Mesenteric fat pad (tissue), 1 donor: ENCODE data around the gene TTC14. TPM values are rescaled to one million over a fixed set of nuclear protein-coding genes. Genes with fewer than 3 reads are reported as not detected.
"Not testable (repeated sequence)": the region's sequence is repeated elsewhere in the genome, so short reads cannot be mapped to it uniquely, and the experiment has no call there.

Experiments used
- DNase-seq: peaks from one replicate; pipeline ENCODE4 v3.0.0-alpha.2; 2020; ENCODE audit warnings: low spot score
- long read RNA-seq: library from polyadenylated mRNA; unstranded; transcript quantifications from one replicate; pipeline ENCODE4 v2.0.0, GENCODE V29; 2020
- total RNA-seq: library from RNA; stranded (reverse); fragmentation: NEBNext Ultra II Directional; extraction: Animal tissue kit (Norgen Biotek cat#: 25700); gene quantifications from one replicate; pipeline ENCODE4 v1.2.1, GENCODE V29; 2021
- donor health status: DM: yes; HTN: yes; CAD: no.

TTC14 gene
- 26.8 TPM for total RNA-seq
- long read RNA-seq, full-length matches to known transcripts: 9 of 44 reads
- long read RNA-seq, partial matches to known transcripts: 32 of 44 reads
- long read RNA-seq, other reads (novel, unspliced or antisense): 3 of 44 reads

DNA sequence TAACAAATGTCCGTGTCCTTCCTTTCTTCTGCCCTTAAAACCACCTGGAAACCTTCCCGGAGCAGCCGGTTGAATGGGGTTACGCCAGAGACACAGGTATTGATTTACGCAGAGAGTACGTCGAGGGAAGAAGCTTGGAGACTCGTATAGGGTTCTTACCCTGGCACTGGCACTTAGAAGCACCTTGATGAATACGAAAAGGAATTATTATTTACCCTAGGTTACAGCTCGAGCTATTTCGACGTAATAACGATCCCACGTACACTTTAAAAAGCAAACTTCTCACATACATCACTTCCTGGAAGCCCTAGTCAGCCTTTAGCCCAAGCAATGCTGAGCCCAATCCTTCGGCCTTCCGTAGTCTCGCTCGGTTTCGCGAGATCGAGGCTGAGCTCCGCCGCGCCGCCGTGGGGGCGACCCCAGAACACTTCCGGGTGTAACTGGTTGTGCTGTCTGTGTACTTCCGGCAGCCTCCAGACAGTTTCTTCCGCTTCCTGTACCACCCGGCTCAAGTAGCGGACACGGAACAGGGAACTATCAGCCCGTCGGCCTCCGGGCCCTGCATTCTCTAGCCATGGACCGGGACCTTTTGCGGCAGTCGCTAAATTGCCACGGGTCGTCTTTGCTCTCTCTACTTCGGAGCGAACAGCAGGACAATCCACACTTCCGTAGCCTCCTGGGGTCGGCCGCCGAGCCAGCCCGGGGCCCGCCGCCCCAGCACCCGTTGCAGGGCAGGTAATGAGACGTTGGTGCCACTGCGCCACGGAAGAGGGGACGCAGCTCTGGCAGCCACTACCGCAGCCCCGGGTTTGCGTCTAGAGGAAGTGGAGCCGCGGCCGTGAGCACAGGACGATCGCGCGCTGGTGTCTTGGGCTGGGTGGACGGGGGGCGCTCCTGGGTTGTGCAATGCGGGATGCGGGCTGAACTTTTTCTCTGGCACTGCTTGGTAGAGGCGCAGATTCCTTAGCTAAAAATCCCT lies at the start of gene TTC14:
TSS of gene TTC14 (plus strand) at position 476 of the 979 bp plus-strand sequence. CDS start at position 575, 99 bp downstream.
- peak; percentile 95 for DNase-seq

- no peak for DNase-seq
Measured at GRCh38 chr3:180563406-180563805, 38.6 kb upstream of the TTC14 start.

GRCh38 chr3:180564676-180565075 lies 37.3 kb upstream of the TTC14 start:
- no peak for DNase-seq

GRCh38 chr3:180570238-180570637 lies 31.7 kb upstream of the TTC14 start:
- no peak for DNase-seq

DNA sequence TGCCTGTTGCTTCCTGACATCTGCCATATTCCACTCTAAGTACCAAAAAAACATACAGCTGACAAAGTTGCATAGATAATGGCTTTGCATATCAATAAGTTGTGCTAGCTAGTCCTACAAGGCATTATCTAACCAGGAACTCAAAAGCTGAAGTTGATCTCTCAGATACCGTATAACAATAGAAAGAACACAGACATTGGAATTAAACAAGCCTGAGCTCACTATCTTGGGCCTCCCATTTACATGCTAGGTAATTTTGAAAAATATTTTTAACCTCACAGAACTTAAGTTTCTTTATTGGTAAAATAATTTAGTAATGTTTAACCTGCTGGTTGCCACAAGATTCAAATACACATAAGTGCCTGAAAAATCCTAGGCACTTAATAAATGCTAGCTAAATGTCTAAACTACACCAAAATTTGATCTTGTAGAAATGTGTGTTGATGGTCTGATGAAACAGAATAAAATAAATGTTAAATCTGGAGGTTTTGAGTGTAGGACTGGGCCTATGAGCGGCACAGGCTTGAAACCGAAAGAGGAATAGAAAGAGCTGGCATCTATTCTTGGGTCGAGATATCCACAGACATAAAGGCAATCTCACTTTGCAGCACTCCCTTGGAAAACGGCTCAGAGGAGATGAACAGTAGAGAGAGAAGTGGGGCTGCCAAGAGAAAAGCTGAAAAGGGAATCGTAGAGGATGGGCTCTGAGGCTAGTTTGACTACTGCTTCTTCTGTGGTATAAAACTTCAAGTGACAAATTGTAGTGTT lies 29.9 kb upstream of the TTC14 start:
- DNase-seq: no peak

DNA sequence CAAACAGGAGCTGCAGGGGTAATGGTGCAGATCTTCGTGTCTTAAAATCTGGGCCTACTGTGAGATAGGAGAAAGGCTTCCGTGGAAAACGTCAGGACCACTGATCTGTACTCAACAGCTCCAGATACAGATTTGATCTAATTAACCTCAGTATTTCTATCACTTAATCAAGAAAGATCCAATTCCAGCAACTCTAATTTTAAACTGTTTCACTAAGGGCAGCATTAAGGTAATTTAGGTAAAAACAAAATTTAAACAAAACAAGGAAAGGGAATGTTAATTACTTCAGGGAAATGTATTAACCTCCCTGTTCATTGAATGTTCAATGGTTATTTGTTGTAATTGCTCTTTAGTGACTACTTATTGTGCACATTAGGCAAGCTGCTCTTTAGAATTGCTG lies 26.4 kb upstream of the TTC14 start:
- no peak for DNase-seq

- no peak for DNase-seq
Measured at GRCh38 chr3:180580934-180581333, 21.0 kb upstream of the TTC14 start.

DNA sequence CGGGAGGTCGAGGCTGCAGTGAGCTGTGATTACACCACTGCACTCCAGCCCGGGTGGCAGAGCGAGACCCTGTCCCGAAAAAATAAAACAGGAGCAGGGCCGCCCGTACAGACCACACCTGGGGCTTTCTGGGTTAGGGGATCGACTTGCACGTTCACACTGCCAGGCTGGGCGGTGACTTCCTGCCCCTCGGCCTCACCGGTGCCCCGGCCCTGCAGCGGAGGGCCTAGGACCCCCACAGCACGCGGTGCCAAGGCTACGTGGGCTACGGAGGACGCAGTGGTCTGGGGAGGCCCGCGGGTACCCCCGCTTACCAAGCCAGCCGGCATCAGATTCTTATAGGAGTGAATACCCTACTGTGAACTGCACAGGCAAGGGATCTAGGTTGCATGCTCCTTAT lies 11.6 kb upstream of the TTC14 start:
- no peak for DNase-seq

GRCh38 chr3:180593631-180594030 lies 8.3 kb upstream of the TTC14 start:
- not testable (repeated sequence) for DNase-seq

GRCh38 chr3:180594631-180595558 lies 7.1 kb upstream of the TTC14 start:
- DNase-seq: no peak

DNA sequence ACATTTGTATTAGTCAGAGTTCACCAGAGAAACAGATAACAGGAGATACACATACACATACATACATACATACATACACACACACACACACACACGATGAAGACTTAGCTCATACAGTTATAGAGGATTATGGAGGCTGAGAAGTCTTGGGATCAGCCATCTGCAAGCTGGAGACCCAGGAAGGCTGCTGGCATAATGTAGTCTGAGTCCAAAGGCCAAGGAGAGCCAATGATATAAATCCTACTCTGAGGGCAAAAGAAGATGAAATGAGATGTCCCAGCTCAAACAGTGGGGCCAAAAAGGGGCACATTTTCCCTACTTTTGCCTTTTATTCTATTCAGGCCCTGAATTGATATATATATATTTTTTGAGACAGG lies 6.4 kb upstream of the TTC14 start:
- DNase-seq: no peak

- DNase-seq: no peak
Measured at GRCh38 chr3:180600473-180600872, 1.5 kb upstream of the TTC14 start.

- DNase-seq: no peak
Measured at GRCh38 chr3:180611006-180611405, 9.0 kb downstream of the TTC14 start.

DNA sequence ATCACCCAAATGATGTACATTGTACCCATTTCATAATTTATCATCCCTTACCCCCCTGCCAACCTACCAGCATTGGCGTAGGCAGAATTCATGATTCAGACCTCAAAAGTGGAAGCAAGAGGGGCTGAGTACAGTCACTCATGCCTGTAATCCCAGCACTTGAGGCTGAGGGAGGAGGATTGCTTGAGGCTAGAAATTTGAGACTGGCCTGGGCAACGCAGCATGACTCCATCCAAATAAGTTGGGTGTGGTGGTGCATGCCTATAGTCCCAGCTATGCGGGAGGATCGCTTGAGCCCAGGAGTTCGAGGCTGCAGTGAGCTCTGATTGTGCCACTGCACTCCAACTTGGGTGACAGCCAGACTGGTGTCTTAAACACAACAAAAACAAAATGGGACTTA lies 10.4 kb downstream of the TTC14 start:
- no peak for DNase-seq

DNA sequence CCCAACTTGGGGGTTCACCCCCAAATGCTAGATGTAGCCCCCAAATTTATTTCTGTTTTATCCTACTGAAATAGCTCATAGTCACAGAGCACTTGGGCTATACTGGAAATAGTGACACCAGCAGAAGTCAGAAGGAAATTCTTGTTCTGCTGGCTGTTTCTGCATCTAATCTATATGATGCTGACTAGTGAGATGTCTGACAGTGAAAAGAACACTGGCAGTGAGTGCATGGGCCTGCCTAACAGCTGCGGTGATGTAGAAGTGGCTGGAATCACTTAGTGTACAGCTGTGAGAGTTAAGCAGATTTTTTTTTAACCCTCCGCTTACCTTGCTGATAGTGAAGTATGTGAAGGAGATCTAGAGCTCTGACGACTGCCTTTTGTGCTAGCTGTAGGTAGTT lies 14.0 kb downstream of the TTC14 start:
- DNase-seq: no peak

DNA sequence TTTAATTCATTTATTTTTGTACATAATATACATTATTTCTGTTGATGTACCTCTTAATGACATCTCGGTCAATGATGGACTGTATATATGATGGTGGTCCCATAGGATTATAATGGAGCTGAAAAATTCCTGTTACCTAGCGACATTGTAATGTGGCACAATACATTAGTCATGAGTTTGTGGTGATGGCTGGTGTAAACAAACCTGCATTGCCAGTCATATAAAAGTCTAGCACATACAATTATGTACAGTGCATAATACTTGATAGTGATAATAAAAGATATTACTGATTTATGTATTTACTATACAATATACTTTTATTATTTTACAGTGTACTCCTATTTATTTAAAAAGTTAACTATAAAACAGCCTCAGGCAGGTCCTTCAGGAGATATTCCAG lies 15.1 kb downstream of the TTC14 start:
- no peak for DNase-seq

- not testable (repeated sequence) for DNase-seq
Measured at GRCh38 chr3:180618563-180618962, 16.6 kb downstream of the TTC14 start.

DNA sequence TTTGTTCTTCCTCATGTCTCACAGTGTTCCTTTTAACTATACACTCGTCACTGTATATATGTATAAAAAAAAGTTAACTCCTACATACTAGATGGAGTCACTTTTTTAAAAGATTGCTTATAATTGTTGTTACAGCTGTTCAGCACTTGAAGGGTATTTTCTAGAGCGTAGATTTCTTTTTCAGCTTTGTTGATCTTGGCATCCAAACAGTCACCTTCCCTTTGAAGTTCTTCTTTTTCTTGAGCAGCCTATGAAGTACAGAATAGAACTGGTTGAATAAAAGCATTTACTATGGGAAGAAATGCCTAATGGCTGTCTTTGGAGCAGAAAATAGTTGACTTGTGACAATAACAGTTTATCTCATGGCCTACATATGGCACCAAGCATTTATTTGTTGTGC lies 17.8 kb downstream of the TTC14 start:
- no peak for DNase-seq

DNA sequence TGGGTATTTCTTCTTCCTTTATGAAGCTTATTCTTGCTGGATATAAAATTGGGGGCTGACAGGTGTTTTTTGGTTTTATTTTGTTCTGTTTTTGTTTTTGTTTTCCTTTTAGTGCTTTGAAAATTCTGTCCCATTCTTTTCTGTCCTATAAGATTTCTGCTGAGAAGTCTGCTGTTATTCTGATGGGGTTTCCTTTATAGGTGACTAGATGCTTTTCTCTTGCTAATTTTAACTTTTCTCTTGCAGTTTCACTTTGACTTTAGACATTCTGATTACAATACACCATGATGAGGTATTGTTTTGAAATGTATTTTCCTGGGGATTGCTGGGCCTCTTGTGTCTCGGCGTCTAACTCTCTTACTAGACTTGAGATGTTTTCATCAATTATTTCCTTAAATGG lies 22.8 kb downstream of the TTC14 start:
- DNase-seq: no peak

DNA sequence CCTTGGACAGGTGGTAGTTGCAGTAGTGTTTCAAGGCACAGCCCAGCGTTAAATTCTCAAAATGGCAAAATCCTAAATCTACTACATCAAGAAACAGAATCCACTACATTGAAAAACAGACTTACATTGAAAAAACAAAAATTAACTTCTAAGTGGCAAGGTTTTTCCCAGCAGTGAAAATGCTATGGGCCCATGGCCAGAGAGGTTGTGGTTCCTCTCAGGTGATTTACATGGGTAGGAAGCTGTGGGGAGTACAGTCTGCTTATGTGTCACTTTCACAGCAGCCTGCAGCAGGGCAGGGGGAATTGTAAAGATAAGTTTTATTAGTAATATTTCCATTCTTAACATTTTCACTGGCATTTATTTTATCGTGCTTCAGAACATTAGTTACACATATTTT lies 24.9 kb downstream of the TTC14 start:
- no peak for DNase-seq

DNA sequence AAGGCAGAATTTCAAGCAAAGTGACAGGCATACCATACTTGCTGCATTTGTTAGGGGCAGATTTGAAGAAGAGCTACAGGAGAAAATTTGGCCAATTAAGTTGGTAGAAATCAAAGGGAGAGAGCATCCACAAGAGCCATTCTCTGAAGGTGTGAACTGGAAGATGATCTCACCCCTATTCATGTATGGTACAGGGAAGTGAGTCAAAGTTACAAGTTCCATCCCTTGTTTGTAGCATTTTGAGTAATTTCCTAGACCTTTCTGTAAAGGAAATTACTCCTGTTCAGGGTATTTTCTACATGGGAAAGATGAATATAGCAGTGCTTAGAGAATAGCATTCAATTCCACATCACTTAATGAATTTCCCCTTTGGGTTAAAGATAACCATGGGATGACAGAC lies 28.4 kb downstream of the TTC14 start:
- DNase-seq: no peak
